GM13977 (cell line): ENCODE results near the gene NPTX1.

ENCODE experiments used
- DNase-seq: peaks from one replicate; pipeline ENCODE4 v3.0.0; 2012; ENCODE audit warnings: low spot score
- CTCF ChIP-seq: IDR thresholded peaks from 2 replicates; pipeline ENCODE4 v1.5.1; 2012; ENCODE audit warnings: mild to moderate bottlenecking, control low read depth; ENCODE audit not compliant: insufficient read depth; ENCODE audit errors: extremely low read depth, missing control alignments
- in situ Hi-C: fragments of 300-500 bp; cut with MboI; formaldehyde crosslinking; loops from one replicate; pipeline ENCODE4 v1.12.0; 2022; ENCODE audit warnings: low sequenced_read_pairs, low pct_unique_long_range_greater_than_20kb, mixed read lengths, inconsistent platforms; ENCODE audit not compliant: unreplicated experiment

NPTX1 gene

GRCh38 chr17:80474231-80474960 lies 2.0 kb downstream of the NPTX1 start:
- TF ChIP-seq CTCF: no peak
- peak; percentile 54 for DNase-seq
- in situ Hi-C loops: no loop called here

- TF ChIP-seq CTCF: no peak
- in situ Hi-C loops: no loop called here
- DNase-seq: no peak
Measured at GRCh38 chr17:80473701-80474100, 2.7 kb downstream of the NPTX1 start.

- DNase-seq: no peak
- in situ Hi-C loops: no loop called here
- TF ChIP-seq CTCF: no peak
Measured at GRCh38 chr17:80472996-80473395, 3.4 kb downstream of the NPTX1 start.

GRCh38 chr17:80471922-80472321 lies 4.5 kb downstream of the NPTX1 start:
- in situ Hi-C loops: no loop called here
- no peak for DNase-seq
- TF ChIP-seq CTCF: no peak

- in situ Hi-C loops: no loop called here
- no peak for TF ChIP-seq CTCF
Measured at GRCh38 chr17:80470603-80471002, 5.8 kb downstream of the NPTX1 start.

GRCh38 chr17:80469667-80470066 lies 6.7 kb downstream of the NPTX1 start:
- in situ Hi-C loops: no loop called here
- TF ChIP-seq CTCF: no peak
- DNase-seq: no peak

More at GRCh38 chr17:80470603-80471002, 5.8 kb downstream of the NPTX1 start:
- DNase-seq: no peak
